GM18502 (cell line): ENCODE measurements around the gene MYO10.
"Not testable (repeated sequence)": the region's sequence is repeated elsewhere in the genome, so short reads cannot be mapped to it uniquely, and the experiment has no call there.

Experiments
- ATAC-seq: cut with Tn5 transposase; IDR thresholded peaks from one replicate; pipeline ENCODE4 v1.9.1; 2021; ENCODE audit warnings: mild to moderate bottlenecking; ENCODE audit not compliant: unreplicated experiment, poor library complexity

Gene MYO10

DNA sequence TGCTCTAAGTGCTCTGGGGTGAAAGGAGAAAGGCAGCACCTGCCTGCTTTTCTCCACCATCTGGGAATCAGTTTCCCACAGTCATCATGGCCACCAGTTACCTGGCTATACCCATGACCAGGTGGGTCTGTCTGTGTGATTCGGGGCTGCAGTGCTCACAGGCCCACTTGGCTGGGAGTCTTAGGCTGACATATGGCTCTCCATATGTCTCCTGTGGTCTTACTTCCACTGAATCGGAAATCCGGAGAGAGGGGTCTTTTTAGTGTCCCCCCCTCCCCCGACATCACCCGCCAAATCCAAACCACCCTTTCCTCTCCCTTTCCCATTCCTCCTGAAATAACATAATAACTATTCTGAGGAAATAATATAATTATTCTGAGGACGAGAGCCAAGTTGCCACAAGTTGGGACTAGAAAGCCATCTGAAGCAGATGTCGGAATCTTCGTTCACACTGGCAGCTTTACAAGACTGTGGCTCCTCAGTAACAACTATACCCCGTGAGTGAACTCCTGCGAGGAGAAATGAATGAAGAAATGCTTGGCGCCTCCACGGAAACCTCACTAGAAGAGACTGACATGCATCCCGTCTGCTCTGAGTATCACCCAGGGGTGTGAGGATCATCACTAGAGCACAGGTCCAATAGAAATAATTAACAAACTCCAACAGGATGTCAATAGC lies 143.4 kb downstream of the MYO10 start:
- ATAC-seq, result no peak

DNA sequence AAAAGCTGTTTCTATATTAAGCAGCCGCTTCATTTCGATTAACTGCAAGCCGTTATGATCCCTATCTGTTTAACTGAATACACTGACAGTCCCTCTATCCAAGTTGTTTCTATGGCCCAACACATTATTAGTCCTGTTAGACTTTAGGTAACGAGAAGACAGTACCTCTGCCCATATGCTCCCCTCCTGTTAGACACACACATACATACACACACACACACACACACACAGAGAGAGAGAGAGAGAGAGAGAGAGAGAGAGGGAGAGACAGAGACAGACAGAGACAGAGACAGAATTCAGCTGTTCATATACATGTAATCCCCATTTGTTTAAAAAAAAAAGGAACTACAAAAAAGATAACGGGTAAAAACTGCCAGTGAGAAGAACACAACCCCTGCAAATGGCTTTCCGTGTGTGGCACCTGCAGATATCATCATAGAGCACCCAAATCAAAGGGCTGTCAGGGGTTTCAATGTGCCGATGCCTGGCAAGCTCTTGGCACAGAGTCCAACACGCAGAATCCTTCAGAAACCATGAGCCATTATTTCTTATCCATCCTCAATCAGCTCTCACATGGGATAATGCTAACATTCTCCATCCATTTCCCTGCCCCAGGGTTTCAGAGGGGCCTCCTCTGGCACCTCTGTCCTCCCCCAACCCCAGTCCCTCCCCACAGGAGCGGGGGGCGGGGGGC lies 144.0 kb downstream of the MYO10 start:
- no peak for ATAC-seq

DNA sequence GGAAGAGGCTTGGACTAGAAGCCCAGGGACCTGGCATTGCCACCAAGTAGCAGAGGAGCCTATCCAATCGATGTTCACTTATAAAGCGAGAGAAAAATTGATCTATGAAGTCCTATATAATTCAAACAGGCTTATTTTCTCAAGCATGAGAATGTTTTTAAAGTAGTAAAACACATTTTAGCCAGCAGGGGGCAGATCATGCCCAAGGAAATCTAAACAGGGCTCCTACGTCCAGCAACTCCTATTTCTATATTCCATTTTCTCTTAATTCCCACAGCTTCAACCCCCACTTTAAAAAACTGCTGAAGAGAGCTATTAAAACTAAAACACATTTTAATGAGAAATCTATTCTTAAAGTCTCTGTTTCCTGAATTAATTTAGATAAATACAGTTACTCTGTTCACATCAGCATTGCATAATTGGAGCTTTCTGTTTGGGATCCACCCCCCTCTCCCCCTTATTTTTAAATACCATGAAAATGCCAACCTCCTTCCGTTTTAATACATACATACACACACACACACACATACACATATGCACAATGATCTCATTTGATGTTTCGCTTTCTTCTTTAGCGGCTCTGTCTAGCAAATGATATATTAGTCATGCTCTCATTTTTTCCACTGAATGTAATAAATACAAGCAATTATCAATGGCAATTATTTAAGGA lies 144.9 kb downstream of the MYO10 start:
- ATAC-seq, result peak; percentile 55

DNA sequence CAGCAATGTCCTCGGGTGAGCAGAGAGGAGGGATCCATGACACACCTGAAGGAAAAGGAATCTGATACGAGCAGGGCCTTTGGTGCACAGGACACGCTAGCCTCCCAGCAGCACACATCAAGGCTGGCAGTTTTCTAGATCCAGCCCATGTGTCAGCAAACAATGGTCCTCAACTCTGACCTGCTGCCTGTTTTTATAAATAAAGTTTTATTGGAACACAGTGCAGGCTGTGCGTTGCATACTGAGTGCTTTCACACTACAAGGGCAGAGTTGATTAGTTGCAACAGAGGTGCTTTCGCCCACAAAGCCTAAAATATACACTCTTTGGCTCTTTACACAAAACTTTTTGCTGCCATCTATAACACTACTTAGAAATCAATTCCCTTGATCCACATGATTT lies 147.1 kb downstream of the MYO10 start:
- ATAC-seq, result no peak

DNA sequence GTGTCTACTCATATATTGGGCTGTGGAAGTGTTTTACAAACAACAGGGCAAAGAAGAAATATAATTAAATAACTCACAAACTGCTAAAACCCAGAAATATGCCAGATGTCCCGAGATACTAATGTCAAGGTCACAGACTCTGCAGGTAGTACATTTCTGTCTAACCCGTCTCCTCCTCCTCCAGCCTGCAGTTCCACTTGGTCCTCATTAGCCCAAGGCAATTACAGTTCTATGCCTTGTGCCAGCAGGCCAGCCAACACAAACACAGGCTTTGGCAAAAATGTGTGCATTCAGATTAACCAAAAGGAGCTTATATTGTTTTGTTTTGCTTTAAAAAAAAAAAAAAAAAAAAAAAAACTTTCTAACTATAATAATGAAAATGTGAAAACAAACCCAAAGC lies 148.8 kb downstream of the MYO10 start:
- no peak for ATAC-seq

DNA sequence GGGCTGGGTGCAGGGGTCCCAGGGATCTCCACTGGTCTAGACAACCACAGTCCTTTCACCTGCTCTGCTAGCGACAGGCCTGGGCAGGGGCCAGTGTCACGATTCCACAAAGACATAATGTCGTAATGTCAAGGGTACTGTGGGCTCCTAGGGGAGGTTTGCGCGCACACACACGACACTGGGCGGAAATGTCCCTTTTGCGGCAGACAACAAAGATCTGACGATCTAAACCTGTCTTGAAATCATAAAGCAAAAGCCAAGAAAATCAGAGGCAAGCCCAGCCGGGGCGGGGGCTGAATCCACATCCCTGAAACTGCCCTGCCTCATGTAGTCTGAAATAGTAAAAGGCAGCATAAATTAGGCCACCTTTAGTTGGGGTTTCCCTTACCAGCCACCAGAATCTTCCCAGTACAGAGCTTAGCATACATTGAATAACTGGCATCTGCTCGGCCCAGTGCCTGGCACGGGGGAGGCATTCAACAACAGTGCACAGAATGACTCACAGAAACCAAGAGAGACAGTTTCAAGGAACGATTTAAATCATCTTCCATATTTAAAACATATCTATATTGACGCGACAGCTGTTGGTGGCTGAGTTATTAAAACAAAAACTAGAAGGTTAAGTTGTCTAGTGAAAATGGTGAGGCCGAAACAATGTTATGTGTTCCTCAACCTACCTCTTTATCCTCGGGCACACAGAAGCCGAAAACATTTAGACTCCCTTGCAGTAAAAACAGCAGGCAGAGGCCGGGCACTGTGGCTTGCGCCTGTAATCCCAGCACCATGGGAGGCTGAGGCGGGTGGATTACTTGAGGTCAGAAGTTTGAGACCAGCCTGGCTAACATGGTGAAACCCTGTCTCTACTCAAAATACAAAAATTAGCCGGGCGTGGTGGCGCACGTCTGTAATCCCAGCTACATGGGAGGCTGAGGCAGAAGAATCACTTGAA lies 151.0 kb downstream of the MYO10 start:
- ATAC-seq, result peak; percentile 96

DNA sequence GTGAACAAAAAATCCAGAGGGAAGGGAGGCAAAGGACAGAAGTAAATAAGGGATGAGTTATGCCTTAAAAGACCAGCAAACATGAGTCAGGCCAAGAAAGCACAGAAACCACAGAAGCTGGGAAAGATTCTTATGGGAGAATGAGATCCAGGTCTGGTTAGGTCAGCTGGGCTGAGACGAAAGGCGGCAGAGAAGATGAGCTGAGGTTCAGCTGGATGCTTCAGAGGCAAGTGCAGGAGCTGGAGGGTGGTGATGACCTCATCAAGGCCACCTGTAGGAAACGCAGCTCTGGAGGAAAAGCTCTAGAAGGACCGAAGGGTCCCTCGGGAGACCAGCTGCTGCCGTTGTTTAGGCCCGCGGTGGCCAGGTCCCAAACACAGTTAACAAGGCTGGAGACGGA lies 152.0 kb downstream of the MYO10 start:
- ATAC-seq, result no peak

DNA sequence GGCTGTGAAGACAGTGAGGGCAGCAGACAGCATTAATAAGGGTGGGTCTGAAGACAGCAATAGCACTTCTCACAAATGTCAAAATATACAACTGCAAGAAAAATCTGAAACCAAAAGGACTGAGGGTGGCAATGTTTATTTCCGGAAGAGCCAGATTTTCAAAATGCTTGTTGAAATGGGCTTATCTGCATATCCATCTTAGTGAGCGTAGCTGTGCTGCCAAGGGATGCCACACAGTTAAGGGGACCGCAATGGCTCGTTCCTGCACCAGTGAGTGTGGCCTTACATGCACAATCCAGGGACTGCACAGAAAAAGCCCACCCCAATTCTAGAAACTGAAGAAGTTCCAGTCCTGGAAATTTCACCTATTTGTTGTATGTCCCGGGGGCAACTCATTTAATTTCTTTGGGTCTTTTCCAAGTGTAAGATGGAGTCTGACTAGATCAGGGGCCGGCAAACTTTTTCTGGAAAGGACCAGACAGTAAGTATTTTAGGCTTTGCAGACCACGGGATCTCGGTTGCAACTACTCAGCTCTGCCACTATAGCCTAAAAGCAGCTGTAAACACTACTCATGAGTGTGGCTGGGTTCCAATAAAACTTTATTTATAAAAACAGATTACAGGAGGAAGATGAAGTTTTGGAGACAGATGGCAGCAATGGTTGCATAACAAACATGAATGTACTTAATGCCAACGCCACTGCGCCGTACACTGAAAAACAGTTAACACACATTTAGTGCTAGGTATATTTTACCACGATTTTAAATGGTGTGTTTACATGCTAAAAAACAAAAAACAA lies 154.1 kb downstream of the MYO10 start:
- ATAC-seq, result no peak

DNA sequence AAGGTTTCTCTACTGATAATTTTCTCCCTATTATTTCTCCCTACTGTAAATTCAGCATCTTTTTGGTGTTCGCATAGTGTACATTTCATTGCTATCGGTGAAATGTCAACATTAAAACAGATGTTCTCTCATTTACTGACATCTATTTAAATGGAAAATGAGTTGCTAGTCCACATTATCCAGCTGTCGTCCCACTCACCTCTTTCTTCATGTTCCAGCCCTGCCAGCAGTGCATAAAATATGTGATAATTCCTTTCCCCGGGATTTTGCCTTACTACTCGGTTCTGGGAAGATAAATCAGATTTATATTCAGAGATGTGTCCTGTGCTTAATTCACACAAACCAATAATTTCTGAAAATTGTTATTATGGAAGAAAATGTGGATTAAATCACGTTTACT lies 155.8 kb downstream of the MYO10 start:
- ATAC-seq, result no peak

DNA sequence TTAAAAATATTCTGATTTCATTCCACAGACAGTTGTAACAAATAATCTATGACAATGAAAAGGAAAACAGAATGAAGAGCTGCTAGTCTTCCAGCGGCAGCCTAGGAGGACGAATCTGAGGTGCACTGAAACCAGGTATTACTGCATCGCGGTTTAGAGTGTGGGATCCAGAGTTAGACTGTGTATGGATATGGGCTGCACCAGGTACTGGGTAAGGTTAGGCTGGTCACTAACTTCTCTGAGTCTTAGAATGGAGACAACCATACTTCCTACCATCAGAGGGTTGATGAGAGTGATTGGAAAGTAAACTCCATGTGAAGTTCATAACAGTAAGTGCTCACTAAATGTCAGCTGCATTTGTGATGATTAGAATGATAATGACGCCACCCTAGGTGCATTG lies 158.7 kb downstream of the MYO10 start:
- ATAC-seq, result no peak

DNA sequence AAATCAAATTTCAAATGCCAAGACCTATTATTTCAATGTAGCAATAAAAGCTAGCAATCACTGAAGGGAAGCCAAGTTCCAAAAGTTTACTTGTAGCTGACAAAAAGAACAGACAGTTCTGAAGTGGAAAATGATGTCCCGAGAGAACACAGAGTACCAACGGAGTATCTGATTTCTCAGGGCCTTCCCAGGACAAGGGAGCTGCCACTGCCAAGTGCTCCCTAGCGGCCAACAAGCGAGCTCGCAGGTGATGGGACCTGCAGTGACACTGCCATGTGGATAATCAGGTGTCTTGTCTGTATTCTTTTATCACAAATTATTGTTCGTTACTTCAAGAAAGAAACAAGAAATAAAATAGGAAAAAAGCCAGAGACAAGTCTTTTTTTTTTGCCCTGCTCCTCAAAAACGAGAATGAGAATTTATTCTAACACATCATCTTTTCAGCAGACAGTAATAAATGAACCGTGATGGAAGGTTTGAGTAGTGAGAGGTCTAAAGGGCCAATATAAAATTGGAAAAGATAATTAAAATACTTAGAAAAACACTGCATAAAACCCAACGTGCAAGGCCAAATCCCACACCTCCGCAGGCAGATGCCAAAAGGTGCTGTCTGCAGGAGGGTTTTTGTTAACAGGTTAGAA lies 159.4 kb downstream of the MYO10 start:
- ATAC-seq, result no peak

DNA sequence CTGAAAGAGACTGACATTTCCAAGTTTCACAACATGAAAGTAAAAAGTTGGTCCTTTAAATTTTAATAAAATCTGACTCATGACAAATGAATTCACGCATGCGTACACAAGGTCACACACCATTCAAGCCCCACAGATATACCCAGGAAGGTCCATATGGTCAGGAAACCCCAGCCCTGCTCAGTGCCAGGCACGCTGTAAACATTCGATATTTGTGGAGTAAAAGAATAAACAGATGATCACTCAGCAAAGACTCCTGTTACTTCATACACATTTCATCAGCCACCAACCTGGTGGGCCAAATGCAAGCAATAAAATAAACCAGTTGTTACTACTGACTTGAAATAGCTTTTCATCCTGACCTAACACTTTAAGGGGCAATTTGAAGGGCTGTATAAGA lies 161.3 kb downstream of the MYO10 start:
- ATAC-seq, result no peak

DNA sequence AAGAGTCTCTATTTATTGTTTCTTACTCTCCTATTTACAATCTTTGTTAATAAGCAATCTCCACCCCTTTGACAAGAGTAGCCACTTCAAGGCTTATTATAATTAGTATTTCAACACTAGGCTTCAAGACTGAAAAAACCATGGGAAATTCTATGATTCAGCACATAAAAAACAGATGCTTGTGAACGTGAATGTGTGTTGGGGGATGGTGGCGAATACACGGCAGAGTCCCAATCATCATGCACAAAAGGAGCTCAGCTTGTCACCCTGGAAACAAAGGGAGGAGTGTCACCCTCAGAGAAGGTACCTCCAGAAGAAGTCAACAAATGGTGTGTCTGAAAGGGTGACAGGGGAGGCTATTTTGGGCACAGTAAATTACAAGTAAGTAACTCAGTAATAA lies 162.1 kb downstream of the MYO10 start:
- ATAC-seq, result no peak

DNA sequence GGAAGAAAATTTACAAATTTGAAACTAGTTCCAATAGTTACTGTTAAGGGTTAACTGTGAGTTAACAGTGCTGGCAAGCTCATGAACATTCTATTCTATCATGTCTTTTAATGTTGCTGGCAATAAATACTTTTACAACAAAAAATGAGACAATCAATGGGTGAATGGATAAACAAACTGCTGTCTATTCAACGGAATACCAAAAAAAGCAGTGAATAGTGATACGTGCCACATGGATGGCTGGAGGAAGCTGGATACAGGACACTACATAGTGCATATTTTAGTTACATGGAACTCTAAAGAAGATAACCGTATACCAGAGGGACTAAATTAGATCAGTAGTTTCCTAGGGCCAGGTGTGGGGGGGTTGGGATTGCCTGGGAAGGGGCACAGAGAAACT lies 163.5 kb downstream of the MYO10 start:
- ATAC-seq, result no peak

DNA sequence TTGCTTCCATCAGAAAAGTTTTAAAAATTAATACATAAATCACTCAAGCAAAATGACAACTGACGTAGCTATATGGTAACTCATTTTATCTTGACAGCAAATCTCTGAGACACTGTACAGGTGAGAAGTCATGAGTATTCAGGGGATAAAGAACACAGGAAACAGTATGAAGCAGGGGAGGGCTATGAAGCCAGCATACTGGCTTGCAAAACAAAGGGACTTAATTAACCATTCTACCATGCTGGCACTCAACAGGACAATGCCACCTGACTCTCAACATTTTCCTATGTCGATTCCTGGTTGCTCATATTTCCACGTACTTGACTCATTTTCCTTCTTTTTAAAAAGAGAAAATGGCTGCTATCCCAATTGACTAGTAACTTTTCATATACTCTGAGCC lies 167.9 kb downstream of the MYO10 start:
- no peak for ATAC-seq

DNA sequence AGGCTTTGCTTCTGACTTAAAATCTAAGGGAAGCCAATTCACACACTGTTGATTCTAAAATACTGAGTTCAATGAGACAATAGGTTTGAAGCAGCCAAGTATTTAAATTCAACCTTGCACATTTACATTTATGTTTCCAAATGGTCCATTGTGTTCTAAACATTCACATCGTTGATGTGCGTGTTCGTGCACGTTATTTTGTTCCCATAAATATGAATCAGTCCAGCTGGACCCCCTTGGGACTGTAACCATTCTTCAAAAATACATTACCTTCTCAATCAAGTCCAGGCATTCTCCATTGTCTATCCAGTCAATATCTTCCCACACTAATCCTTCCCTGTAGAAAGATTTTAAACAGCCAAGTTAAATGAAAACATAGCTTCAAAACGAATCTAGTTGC lies 172.9 kb downstream of the MYO10 start:
- no peak for ATAC-seq

DNA sequence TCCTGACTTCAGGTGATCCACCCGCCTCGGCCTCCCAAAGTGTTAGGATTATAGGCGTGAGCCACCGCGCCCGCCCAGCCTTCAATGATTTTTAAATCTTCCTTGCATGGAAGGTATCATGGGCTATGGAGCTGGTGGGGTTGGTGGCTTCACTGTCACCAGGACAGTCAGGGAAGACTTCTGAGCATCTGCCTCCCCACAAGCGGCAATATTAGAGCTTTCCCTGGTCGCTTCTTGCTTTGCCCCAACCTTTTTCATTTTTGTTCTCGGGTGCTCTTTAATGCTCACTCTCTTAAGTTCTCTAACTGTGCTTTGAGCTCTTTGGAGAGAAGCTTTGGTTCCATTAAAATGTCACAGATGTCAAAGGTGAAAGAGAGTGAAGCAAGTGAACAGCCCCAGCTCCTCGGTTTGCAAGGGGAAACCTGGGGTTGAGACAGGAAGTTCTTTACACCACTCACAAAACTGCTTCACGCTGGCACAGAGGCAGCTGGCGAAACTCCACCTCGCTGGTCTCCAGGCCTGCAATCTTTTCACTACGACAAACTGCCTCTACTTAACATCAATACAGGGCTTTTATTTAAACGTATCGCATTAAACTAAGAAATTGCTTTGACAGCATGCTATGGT lies 176.8 kb downstream of the MYO10 start:
- peak; percentile 96 for ATAC-seq

DNA sequence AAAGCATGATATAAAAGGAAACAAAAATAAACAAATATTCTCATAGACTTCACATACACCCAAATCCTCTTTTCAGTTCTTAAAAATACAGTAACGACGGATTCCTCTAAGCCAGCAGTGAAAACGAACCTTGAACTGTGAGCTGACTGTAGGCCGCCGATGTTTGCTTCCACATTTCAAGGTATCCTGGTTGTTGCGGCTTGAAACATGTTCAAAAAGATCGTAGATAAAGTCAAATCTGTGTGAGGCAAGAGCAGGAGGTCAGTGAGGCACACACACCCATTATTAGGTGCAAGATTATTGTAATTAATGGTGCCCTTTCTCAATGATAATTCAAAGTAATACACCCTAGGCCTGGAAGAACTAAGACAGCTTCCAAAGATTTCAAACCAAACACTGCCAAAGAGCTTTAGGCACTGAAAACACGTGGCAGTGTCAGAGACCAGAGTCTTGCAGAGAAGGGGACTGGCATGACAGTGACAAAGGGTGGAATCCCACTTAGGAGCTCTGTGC lies 178.0 kb downstream of the MYO10 start:
- ATAC-seq, result no peak

DNA sequence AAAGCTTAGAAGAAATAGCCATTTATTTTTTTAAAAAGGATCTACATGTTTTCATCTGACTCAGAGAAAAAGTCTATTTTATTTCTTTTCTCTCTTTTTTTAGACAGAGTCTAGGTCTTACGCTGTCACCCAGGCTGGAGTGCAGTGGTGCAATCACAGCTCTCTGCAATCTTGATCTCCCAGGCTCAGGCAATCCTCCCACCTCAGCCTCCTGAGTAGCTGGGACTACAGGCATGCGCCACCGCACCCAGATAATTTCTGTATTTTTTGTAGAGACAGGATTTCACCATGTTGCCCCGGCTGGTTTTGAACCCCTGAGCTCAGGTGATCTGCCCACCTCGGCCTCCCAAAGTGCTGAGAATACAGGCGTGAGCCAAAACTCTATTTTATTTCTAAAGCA lies 178.5 kb downstream of the MYO10 start:
- ATAC-seq, result not testable (repeated sequence)
